Ascending aorta (tissue), 2 donors: ENCODE data around the gene LRBA. TPM values are rescaled to one million over a fixed set of nuclear protein-coding genes. Genes with fewer than 3 reads are reported as not detected.

ENCODE experiments used
- DNase-seq, 2 donors: peaks; one replicate each; pipeline ENCODE4 v3.0.0-alpha.2; 2019; ENCODE audit warnings: low spot score in 2 of 2
- H3K27ac ChIP-seq, 2 donors: fragments of 200-600 bp; sonication (generic); one replicate each; pipeline ENCODE4 v1.5.1; 2016 to 2017; ENCODE audit warnings: mild to moderate bottlenecking in 1 of 2
- H3K27me3 ChIP-seq: fragments of 200-600 bp; sonication (generic); one replicate; pipeline ENCODE4 v1.5.1; 2017
- H3K36me3 ChIP-seq, 2 donors: fragments of 200-600 bp; sonication (generic); one replicate each; pipeline ENCODE4 v1.5.1; 2016
- H3K4me1 ChIP-seq, 2 donors: fragments of 200-600 bp; sonication (generic); one replicate each; pipeline ENCODE4 v1.5.1; 2016 to 2017; ENCODE audit warnings: mild to moderate bottlenecking in 1 of 2
- H3K4me3 ChIP-seq, 2 donors: fragments of 200-600 bp; sonication (generic); one replicate each; pipeline ENCODE4 v1.5.1; 2016 to 2017; ENCODE audit warnings: mild to moderate bottlenecking in 1 of 2
- H3K9me3 ChIP-seq, 2 donors: fragments of 200-600 bp; sonication (generic); one replicate each; pipeline ENCODE4 v1.5.1; 2016
- intact Hi-C: fragments of 100-400 bp; cut with DNase I; formaldehyde crosslinking; loops from one replicate; pipeline ENCODE4 v1.15.1; 2023
- total RNA-seq: library from RNA; depleted of rRNA; stranded (reverse); fragments of >200 nt; gene quantifications from one replicate; pipeline ENCODE4 v1.1.0, GENCODE V29; 2016
- TF ChIP-seq, protein P1 (sequence below), 3 experiments: fragments of 200-600 bp in 2 of 3; fragments of 450-650 bp in 1 of 3; sonication (generic) in 2 of 3; IDR thresholded peaks; one replicate each; pipeline ENCODE4 v1.5.1; 2016 to 2019; ENCODE audit warnings: antibody characterized with exemption in 3 of 3, mild to moderate bottlenecking in 1 of 3, moderate library complexity in 1 of 3

Gene LRBA
- total RNA-seq, 1 donor from 2014 or later: 15.2 TPM

DNA sequence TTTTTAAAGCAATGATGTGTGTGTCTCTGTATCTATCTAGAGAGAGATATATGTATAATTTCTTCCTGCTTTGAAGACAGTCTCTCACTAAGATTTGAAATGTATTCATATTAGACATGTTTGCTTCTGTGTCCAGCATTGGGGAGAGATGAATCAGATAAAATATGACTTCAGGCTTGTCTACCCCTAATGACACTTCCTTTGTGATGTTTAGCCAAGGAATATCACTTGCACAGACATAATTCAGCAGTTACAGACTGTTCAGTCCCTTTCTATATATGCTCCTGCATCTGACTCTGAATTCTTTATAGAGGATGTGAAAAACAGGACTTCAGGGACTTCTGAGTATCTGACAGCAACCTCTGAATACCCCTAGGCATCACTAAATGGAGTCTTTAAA, 778.5 kb downstream of the LRBA start:
- Histone ChIP-seq H3K36me3 (no peaks in the 10 kb centered on the region), H3K4me1 (peaks cover 0 to 25% of the 10 kb centered on the region in 2 donors), H3K27me3 (no peaks in the 10 kb centered on the region), H3K4me3 (no peak overlapping the region), H3K9me3 (no peaks in the 10 kb centered on the region), H3K27ac (peak overlapping the region; percentile 75 to 82)
- TF ChIP-seq, protein P1, sequence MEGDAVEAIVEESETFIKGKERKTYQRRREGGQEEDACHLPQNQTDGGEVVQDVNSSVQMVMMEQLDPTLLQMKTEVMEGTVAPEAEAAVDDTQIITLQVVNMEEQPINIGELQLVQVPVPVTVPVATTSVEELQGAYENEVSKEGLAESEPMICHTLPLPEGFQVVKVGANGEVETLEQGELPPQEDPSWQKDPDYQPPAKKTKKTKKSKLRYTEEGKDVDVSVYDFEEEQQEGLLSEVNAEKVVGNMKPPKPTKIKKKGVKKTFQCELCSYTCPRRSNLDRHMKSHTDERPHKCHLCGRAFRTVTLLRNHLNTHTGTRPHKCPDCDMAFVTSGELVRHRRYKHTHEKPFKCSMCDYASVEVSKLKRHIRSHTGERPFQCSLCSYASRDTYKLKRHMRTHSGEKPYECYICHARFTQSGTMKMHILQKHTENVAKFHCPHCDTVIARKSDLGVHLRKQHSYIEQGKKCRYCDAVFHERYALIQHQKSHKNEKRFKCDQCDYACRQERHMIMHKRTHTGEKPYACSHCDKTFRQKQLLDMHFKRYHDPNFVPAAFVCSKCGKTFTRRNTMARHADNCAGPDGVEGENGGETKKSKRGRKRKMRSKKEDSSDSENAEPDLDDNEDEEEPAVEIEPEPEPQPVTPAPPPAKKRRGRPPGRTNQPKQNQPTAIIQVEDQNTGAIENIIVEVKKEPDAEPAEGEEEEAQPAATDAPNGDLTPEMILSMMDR (IDR thresholded peaks at IDR 0.05): no peak
- DNase-seq: no peak
- intact Hi-C loops: loop anchor here (2.0 to 10.0 kb wide), 2 partner anchors 158 to 1792 kb away; partner anchors contain the start of genes DCLK2 and NR3C2

DNA sequence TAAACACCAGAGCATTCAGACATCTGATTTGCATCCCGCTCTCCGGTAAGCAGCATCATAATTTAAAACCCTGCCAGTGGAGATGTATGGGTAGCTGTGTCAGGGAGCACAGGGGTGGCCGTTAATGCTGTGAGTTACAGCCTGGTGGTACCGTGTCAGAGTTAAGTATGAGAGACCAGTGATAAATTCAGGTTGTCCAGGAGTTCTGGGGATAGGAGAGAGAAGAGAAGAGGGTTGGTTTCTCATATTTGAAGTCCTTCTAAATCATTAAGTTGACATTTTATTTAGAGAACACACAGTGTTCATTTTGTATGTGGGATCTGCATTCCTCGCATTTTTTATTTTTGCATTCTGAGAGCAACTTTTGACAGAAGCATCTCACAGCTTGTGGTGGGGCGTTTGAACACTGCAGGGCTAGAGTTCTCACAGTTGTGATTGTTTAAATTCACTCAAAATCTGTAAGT, 779.2 kb downstream of the LRBA start:
- peak overlapping the region; percentile 75 to 82 for H3K27ac ChIP-seq
- intact Hi-C loops: loop anchor here (2.0 to 10.0 kb wide), 2 partner anchors 157 to 1791 kb away; partner anchors contain the start of genes DCLK2 and NR3C2

DNA sequence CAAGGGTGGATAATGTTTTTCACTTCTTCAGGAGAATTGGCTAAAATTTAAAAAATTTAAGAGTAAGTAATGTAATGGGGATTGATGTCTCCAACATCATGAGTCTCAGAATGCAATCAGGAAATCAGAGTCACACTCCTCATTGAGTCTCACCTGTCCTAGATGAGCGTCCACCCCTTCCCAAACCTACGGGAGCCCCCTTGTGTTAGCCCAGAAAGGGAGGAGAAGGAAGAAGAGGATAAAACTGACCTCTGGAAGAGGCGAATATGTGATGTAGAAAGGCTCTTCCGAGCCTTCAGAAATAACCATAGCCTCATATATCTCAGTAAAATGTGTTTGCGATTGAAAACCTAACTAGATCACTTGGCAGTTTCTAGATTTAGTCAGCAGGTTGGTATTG, 779.8 kb downstream of the LRBA start:
- H3K9me3 ChIP-seq: no peaks in the 10 kb centered on the region
- peak overlapping the region; percentile 75 to 82 for H3K27ac ChIP-seq
- H3K27me3 ChIP-seq: no peaks in the 10 kb centered on the region
- TF ChIP-seq, protein P1 (IDR thresholded peaks at IDR 0.05): no peak
- H3K36me3 ChIP-seq: no peaks in the 10 kb centered on the region
- H3K4me3 ChIP-seq: no peak overlapping the region
- no peak for DNase-seq
- intact Hi-C loops: loop anchor here (10.0 kb wide), 1 partner anchor 1791 kb away; the partner anchor contains the start of gene NR3C2
- H3K4me1 ChIP-seq: peaks cover 0 to 31% of the 10 kb centered on the region in 2 donors

More for the DNA sequence above, 779.2 kb downstream of the LRBA start:
- DNase-seq: no peak
- Histone ChIP-seq H3K4me3 (no peak overlapping the region), H3K36me3 (no peaks in the 10 kb centered on the region), H3K27me3 (no peaks in the 10 kb centered on the region), H3K4me1 (peaks cover 0 to 31% of the 10 kb centered on the region in 2 donors), H3K9me3 (no peaks in the 10 kb centered on the region)
- TF ChIP-seq, protein P1 (IDR thresholded peaks at IDR 0.05): no peak

DNA sequence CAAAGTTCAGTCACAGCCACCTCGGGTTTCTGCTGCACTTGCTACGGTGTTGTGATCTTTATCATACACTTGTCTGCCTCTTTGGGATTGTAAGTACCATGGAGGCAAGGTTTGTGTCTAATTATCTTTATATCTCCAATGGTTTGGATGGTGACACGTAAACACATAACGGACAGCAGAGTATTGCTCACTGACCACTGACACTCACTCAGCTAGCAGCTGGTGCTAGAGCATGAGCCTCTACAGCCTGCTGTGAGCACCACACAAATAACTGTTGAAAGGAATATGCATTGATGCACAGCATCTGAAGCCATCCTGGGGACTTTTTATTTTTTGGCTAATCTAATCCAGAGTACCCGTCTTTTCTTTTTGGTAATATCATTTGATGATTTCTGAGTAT, 780.8 kb downstream of the LRBA start:
- Histone ChIP-seq H3K4me1 (peaks cover under 1 to 33% of the 10 kb centered on the region in 2 donors), H3K36me3 (no peaks in the 10 kb centered on the region), H3K9me3 (no peaks in the 10 kb centered on the region), H3K27me3 (no peaks in the 10 kb centered on the region), H3K27ac (no peak overlapping the region), H3K4me3 (no peak overlapping the region)
- intact Hi-C loops: loop anchor here (10.0 kb wide), 1 partner anchor 1789 kb away; the partner anchor contains the start of gene NR3C2
- DNase-seq: no peak
- TF ChIP-seq, protein P1 (IDR thresholded peaks at IDR 0.05): no peak

DNA sequence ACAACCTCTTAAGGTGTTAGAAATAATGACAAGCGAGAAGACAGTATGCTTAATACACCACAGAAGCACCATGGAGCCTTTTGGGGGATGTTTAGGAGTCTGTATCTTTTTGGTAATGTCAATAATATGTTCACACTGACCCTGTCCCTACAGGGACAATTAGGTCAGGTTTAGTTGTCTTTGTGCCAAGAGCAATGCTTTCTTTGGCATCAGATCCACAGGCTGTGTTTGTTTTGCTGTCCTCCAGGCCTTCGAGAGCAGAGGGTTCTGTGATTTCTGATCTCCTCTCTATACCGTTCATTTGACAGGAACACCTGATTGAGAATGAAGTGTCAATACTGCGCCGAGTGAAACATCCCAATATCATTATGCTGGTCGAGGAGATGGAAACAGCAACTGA, 783.1 kb downstream of the LRBA start:
- H3K4me3 ChIP-seq: no peak overlapping the region
- peaks cover 3 to 20% of the 10 kb centered on the region in 2 donors for H3K4me1 ChIP-seq
- intact Hi-C loops: loop anchor here (10.0 kb wide), 1 partner anchor 1787 kb away; the partner anchor contains the start of gene NR3C2
- H3K9me3 ChIP-seq: no peaks in the 10 kb centered on the region
- no peak for DNase-seq
- H3K27me3 ChIP-seq: no peaks in the 10 kb centered on the region
- H3K36me3 ChIP-seq: no peaks in the 10 kb centered on the region
- TF ChIP-seq, protein P1 (IDR thresholded peaks at IDR 0.05): no peak
- H3K27ac ChIP-seq: peak overlapping the region; percentile 46 to 63
